Neuronal stem cell (in vitro differentiated cells): ENCODE results near the gene ACSS1.
A peak's percentile ranks its signal among the peaks of the same experiment; 100 is the strongest.

Experiments
- DNase-seq: peaks from one replicate; pipeline ENCODE4 v3.0.0-alpha.2; 2013; ENCODE audit warnings: low spot score
- H2AFZ ChIP-seq: one replicate; pipeline ENCODE4 v1.6.1; 2013; ENCODE audit warnings: mild to moderate bottlenecking, low read length, inconsistent platforms
- H2AK5ac ChIP-seq: 2 replicates; pipeline ENCODE4 v1.6.1; 2013; ENCODE audit warnings: low read depth, mild to moderate bottlenecking, inconsistent platforms, low read length, moderate library complexity, mixed read lengths
- H2BK120ac ChIP-seq: 2 replicates; pipeline ENCODE4 v1.6.1; 2013; ENCODE audit warnings: low read depth, mild to moderate bottlenecking, inconsistent platforms, low read length, moderate library complexity, mixed read lengths
- H2BK12ac ChIP-seq: one replicate; pipeline ENCODE4 v1.6.1; 2013; ENCODE audit warnings: low read length, inconsistent platforms
- H2BK15ac ChIP-seq: 2 replicates; pipeline ENCODE4 v1.6.1; 2013; ENCODE audit warnings: mild to moderate bottlenecking, low read length, inconsistent platforms, mixed read lengths
- H2BK5ac ChIP-seq: one replicate; pipeline ENCODE4 v1.6.1; 2013; ENCODE audit warnings: inconsistent platforms, mild to moderate bottlenecking, low read length, moderate library complexity
- H3K14ac ChIP-seq: one replicate; pipeline ENCODE4 v1.6.1; 2013; ENCODE audit warnings: low read length, inconsistent platforms
- H3K18ac ChIP-seq: 2 replicates; pipeline ENCODE4 v1.6.1; 2013; ENCODE audit warnings: low read length, inconsistent platforms
- H3K23ac ChIP-seq: 2 replicates; pipeline ENCODE4 v1.6.1; 2013; ENCODE audit warnings: low read depth, mild to moderate bottlenecking, mixed read lengths, low read length, inconsistent platforms; ENCODE audit not compliant: poor library complexity
- H3K27ac ChIP-seq: replicated peaks from 3 replicates; pipeline ENCODE4 v1.5.1; 2013; ENCODE audit warnings: low read length, inconsistent platforms
- H3K27me3 ChIP-seq, 3 experiments: 2 replicates each; pipeline ENCODE4 v1.6.1; 2013; ENCODE audit warnings: low read length in 3 of 3, mild to moderate bottlenecking in 2 of 3, inconsistent platforms in 1 of 3, low read depth in 1 of 3, mixed read lengths in 1 of 3, moderate library complexity in 1 of 3; ENCODE audit not compliant: control insufficient read depth in 3 of 3, insufficient read depth in 3 of 3
- H3K36me3 ChIP-seq, 2 donors: replicated peaks in 1 of 2; 2 replicates each; pipeline ENCODE4 v1.6.1; 2013; ENCODE audit warnings: low read length in 2 of 2; ENCODE audit not compliant: control insufficient read depth in 2 of 2, insufficient read depth in 2 of 2
- H3K4ac ChIP-seq: 2 replicates; pipeline ENCODE4 v1.6.1; 2013; ENCODE audit warnings: inconsistent platforms, mild to moderate bottlenecking, low read length, moderate library complexity
- H3K4me1 ChIP-seq, 2 donors: 1 replicate in 1 of 2; 2 replicates in 1 of 2; pipeline ENCODE4 v1.6.1; 2013; ENCODE audit warnings: low read length in 2 of 2, low read depth in 1 of 2; ENCODE audit not compliant: control insufficient read depth in 2 of 2, insufficient read depth in 1 of 2
- H3K4me2 ChIP-seq: one replicate; pipeline ENCODE4 v1.6.1; 2013; ENCODE audit warnings: mild to moderate bottlenecking, low read length, inconsistent platforms; ENCODE audit not compliant: insufficient read depth, poor library complexity, severe bottlenecking
- H3K4me3 ChIP-seq, 2 donors: 2 replicates each; pipeline ENCODE4 v1.5.1; 2013; ENCODE audit warnings: low read length in 2 of 2, mild to moderate bottlenecking in 2 of 2, inconsistent platforms in 1 of 2, moderate library complexity in 1 of 2
- H3K79me1 ChIP-seq: one replicate; pipeline ENCODE4 v1.6.1; 2013; ENCODE audit warnings: low read depth, mild to moderate bottlenecking, inconsistent platforms, low read length, moderate library complexity
- H3K9ac ChIP-seq: one replicate; pipeline ENCODE4 v1.6.1; 2013; ENCODE audit warnings: mild to moderate bottlenecking, low read depth, low read length, inconsistent platforms; ENCODE audit not compliant: poor library complexity
- H3K9me3 ChIP-seq, 2 donors: replicated peaks in 1 of 2; 2 replicates each; pipeline versions ENCODE3 to v1.6.1; 2013; ENCODE audit warnings: low read length in 2 of 2, mild to moderate bottlenecking in 2 of 2, inconsistent platforms in 1 of 2, low read depth in 1 of 2, mixed read lengths in 1 of 2, moderate library complexity in 1 of 2; ENCODE audit not compliant: control insufficient read depth in 2 of 2, insufficient read depth in 1 of 2
- H4K8ac ChIP-seq: one replicate; pipeline ENCODE4 v1.6.1; 2013; ENCODE audit warnings: low read depth, mild to moderate bottlenecking, inconsistent platforms, low read length, moderate library complexity
- H4K91ac ChIP-seq: one replicate; pipeline ENCODE4 v1.6.1; 2013; ENCODE audit warnings: low read length, low read depth, mild to moderate bottlenecking, inconsistent platforms; ENCODE audit not compliant: poor library complexity
- WGBS, 2 donors: extraction: QIAGEN DNeasy Blood & Tissue Kit; methylation state at CpG; one replicate each; pipeline ENCODE4 v1.1.7; 2013; ENCODE audit warnings: missing lambda C conversion rate in 2 of 2, mixed read lengths in 1 of 2; ENCODE audit not compliant: insufficient read length in 2 of 2, insufficient replicate concordance in 1 of 2; ENCODE audit errors: extremely low coverage in 2 of 2; 5-methylcytosine and 5-hydroxymethylcytosine counted together

ACSS1 gene

GRCh38 chr20:25058847-25059810, 1.2 kb upstream of the ACSS1 start:
- Histone ChIP-seq H4K91ac (no peak overlapping the region), H4K8ac (no peak overlapping the region), H3K27me3 (peaks cover 10 to 95% (median 77%) of the 10 kb centered on the region in 3 experiments), H2BK120ac (no peak overlapping the region), H2BK15ac (peak overlapping the region; percentile 68), H2AFZ (peak overlapping the region; percentile 86), H3K9me3 (peaks cover 0 to 2% of the 10 kb centered on the region in 2 donors), H3K27ac (no peak overlapping the region), H3K14ac (no peak overlapping the region), H2BK12ac (no peak overlapping the region), H3K4me3 (no peak overlapping the region), H2BK5ac (no peak overlapping the region), H3K79me1 (no peaks in the 10 kb centered on the region), H3K9ac (no peak overlapping the region), H3K18ac (peak overlapping the region; percentile 31), H3K36me3 (no peaks in the 10 kb centered on the region), H3K4me2 (peak overlapping the region; percentile 37), H3K23ac (peak overlapping the region; percentile 8), H3K4me1 (peaks cover 4 to 5% of the 10 kb centered on the region in 2 donors), H2AK5ac (peak overlapping the region; percentile 60), H3K4ac (no peak overlapping the region)
- no peak for DNase-seq
- no CpG with 5 or more reads among the region's 20 CpGs for WGBS, 2 donors

- no peak overlapping the region for H2BK15ac ChIP-seq
- no peak overlapping the region for H2BK5ac ChIP-seq
- H4K8ac ChIP-seq, result no peak overlapping the region
- DNase-seq, result no peak
- H2AK5ac ChIP-seq, result no peak overlapping the region
- peaks cover 10 to 89% (median 73%) of the 10 kb centered on the region in 3 experiments for H3K27me3 ChIP-seq
- peak overlapping the region; percentile 88 for H3K4me2 ChIP-seq
- no peak overlapping the region for H4K91ac ChIP-seq
- H2BK120ac ChIP-seq, result peak overlapping the region; percentile 82
- H3K36me3 ChIP-seq, result no peaks in the 10 kb centered on the region
- H3K9me3 ChIP-seq, result peaks cover 0 to 2% of the 10 kb centered on the region in 2 donors
- no peak overlapping the region for H3K14ac ChIP-seq
- peaks cover 4 to 5% of the 10 kb centered on the region in 2 donors for H3K4me1 ChIP-seq
- H3K4me3 ChIP-seq, result peak overlapping the region; percentile 38 to 75
- H3K18ac ChIP-seq, result peak overlapping the region; percentile 86
- peak overlapping the region; percentile 32 for H3K9ac ChIP-seq
- no peaks in the 10 kb centered on the region for H3K79me1 ChIP-seq
- no CpG with 5 or more reads among the region's 86 CpGs for WGBS, 2 donors
- H2BK12ac ChIP-seq, result no peak overlapping the region
- H3K23ac ChIP-seq, result peak overlapping the region; percentile 20
- H3K4ac ChIP-seq, result no peak overlapping the region
- peak overlapping the region; percentile 86 for H2AFZ ChIP-seq
- no peak overlapping the region for H3K27ac ChIP-seq
These were observed 497 bp downstream of the ACSS1 start for GRCh38 chr20:25057234-25058050.

GRCh38 chr20:25056690-25057233, 1.2 kb downstream of the ACSS1 start:
- Histone ChIP-seq H3K27ac (no peak overlapping the region), H2AFZ (peak overlapping the region; percentile 86), H3K79me1 (no peaks in the 10 kb centered on the region), H3K27me3 (peaks cover 10 to 83% (median 66%) of the 10 kb centered on the region in 3 experiments), H3K14ac (no peak overlapping the region), H4K91ac (no peak overlapping the region), H4K8ac (no peak overlapping the region), H2BK120ac (no peak overlapping the region), H3K4ac (no peak overlapping the region), H3K18ac (peak overlapping the region; percentile 75), H2BK15ac (no peak overlapping the region), H3K9ac (no peak overlapping the region), H3K4me3 (peak overlapping the region in 1 of 2 donors; percentile 38), H3K9me3 (peaks cover 0 to 2% of the 10 kb centered on the region in 2 donors), H3K23ac (no peak overlapping the region), H2BK5ac (no peak overlapping the region), H3K4me1 (peaks cover 4 to 7% of the 10 kb centered on the region in 2 donors), H3K4me2 (peak overlapping the region; percentile 88), H2BK12ac (peak overlapping the region; percentile 64), H3K36me3 (no peaks in the 10 kb centered on the region), H2AK5ac (peak overlapping the region; percentile 73)
- DNase-seq, result no peak
- WGBS, 2 donors, result no CpG with 5 or more reads among the region's 24 CpGs
